IMR-90 (cell line): Measurements from ENCODE around the gene GNG2.

ENCODE experiments used
- CEBPB ChIP-seq: IDR thresholded peaks from 2 replicates; pipeline ENCODE4 v1.6.1; 2012; ENCODE audit warnings: low read depth, low read length, improper control_type of control experiment
- CTCF ChIP-seq: conservative IDR thresholded peaks from 2 replicates; pipeline ENCODE4 v1.5.1; 2012; ENCODE audit warnings: mild to moderate bottlenecking, low read depth, low read length, improper control_type of control experiment
- ELK1 ChIP-seq: fragments of 150-350 bp; IDR thresholded peaks from 2 replicates; pipeline ENCODE4 v1.6.1; 2016; ENCODE audit warnings: low read depth, mild to moderate bottlenecking, low read length, moderate library complexity, borderline replicate concordance
- MAFK ChIP-seq: IDR thresholded peaks from 2 replicates; pipeline ENCODE4 v1.6.1; 2012; ENCODE audit warnings: low read depth, low read length, improper control_type of control experiment
- MAZ ChIP-seq: IDR thresholded peaks from 2 replicates; pipeline ENCODE4 v1.6.1; 2012; ENCODE audit warnings: low read depth, mild to moderate bottlenecking, low read length, improper control_type of control experiment, moderate library complexity, borderline replicate concordance
- MXI1 ChIP-seq: IDR thresholded peaks from 2 replicates; pipeline ENCODE4 v1.6.1; 2012; ENCODE audit warnings: low read depth, mild to moderate bottlenecking, low read length, moderate library complexity, borderline replicate concordance
- NFE2L2 ChIP-seq: fragments of 150-350 bp; IDR thresholded peaks from 2 replicates; pipeline ENCODE4 v1.6.1; 2016; ENCODE audit warnings: low read depth, mild to moderate bottlenecking, low read length
- POLR2A ChIP-seq: IDR thresholded peaks from 2 replicates; pipeline ENCODE4 v1.6.1; 2012; ENCODE audit warnings: mild to moderate bottlenecking, low read depth, low read length
- RAD21 ChIP-seq: IDR thresholded peaks from 2 replicates; pipeline ENCODE4 v1.6.1; 2012; ENCODE audit warnings: low read length, improper control_type of control experiment
- RCOR1 ChIP-seq: IDR thresholded peaks from 2 replicates; pipeline ENCODE4 v1.6.1; 2012; ENCODE audit warnings: mild to moderate bottlenecking, low read length, improper control_type of control experiment; ENCODE audit not compliant: insufficient replicate concordance
- RFX5 ChIP-seq: IDR thresholded peaks from 2 replicates; pipeline ENCODE4 v1.8.0; 2012; ENCODE audit warnings: low read depth, mild to moderate bottlenecking, low read length, moderate library complexity

GRCh38 chr14:52007637-52008036, 147.2 kb downstream of the GNG2 start:
- no peak for TF ChIP-seq CTCF
- TF ChIP-seq POLR2A = no peak
- TF ChIP-seq RFX5 = no peak
- no peak for TF ChIP-seq MAZ
- no peak for TF ChIP-seq MXI1
- TF ChIP-seq ELK1 = no peak
- no peak for TF ChIP-seq CEBPB
- no peak for TF ChIP-seq RCOR1
- TF ChIP-seq NFE2L2 = no peak
- TF ChIP-seq MAFK = no peak
- TF ChIP-seq RAD21 = no peak
